Measurements from ENCODE around the gene IL1RAPL1.
"Not testable (repeated sequence)": the region's sequence is repeated elsewhere in the genome, so short reads cannot be mapped to it uniquely, and the experiment has no call there.

The IL1RAPL1 gene

DNA sequence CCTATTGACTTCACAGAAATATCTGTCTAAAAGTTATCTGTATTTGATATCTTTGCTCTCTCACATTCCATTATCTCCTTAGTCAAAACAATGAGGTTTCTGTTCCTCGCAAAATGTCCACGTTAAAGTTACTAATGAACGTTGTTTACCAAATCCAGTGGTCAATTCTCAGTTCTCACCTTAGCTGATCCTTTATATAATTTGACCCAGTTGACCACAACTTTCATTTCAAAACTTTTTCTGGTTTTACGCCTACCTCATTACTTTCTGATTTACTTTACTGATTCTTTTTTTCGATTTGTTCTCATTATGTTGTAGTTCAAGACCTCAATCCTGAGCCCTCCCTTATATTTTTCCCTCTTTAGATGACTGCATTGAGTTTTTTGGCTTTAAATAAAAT, 186.6 kb downstream of the IL1RAPL1 start:
- no peak overlapping the region for H3K4me3 ChIP-seq (ENCODE audit: low read depth, low read length)

DNA sequence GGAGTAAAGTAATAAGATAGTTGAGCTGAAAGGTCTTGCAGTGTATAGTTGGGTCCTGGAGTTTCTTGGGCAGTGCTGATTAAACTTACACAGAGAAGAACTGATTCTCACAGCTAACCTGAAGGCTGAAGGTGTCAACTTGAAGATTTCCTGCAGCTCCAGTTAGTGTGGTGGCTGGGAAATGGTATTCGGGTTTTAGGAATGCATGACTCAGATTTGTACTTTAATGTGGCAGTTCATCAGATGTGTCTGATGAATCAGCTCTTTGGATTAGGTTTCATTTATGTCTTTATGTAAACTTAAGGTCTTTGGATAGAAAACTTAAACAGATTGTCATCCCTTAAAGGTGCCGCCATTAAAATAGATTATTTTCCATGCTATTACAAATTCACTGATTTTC, 200.0 kb downstream of the IL1RAPL1 start:
- H3K4me3 ChIP-seq (ENCODE audit: low read depth, low read length) = no peak overlapping the region
- DNase-seq (ENCODE audit: low read depth) = peak; percentile 62
- TF ChIP-seq, protein P1, sequence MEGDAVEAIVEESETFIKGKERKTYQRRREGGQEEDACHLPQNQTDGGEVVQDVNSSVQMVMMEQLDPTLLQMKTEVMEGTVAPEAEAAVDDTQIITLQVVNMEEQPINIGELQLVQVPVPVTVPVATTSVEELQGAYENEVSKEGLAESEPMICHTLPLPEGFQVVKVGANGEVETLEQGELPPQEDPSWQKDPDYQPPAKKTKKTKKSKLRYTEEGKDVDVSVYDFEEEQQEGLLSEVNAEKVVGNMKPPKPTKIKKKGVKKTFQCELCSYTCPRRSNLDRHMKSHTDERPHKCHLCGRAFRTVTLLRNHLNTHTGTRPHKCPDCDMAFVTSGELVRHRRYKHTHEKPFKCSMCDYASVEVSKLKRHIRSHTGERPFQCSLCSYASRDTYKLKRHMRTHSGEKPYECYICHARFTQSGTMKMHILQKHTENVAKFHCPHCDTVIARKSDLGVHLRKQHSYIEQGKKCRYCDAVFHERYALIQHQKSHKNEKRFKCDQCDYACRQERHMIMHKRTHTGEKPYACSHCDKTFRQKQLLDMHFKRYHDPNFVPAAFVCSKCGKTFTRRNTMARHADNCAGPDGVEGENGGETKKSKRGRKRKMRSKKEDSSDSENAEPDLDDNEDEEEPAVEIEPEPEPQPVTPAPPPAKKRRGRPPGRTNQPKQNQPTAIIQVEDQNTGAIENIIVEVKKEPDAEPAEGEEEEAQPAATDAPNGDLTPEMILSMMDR (IDR thresholded peaks at IDR 0.05; ENCODE audit: low read depth, low read length, missing control alignments) = no peak
- in situ Hi-C loops (cut with HindIII; ENCODE audit: low sequenced_read_pairs) = no loop called here

More for the DNA sequence above, 186.6 kb downstream of the IL1RAPL1 start:
- TF ChIP-seq, protein P1 (IDR thresholded peaks at IDR 0.05; ENCODE audit: low read depth, low read length, missing control alignments) = no peak
- in situ Hi-C loops (cut with HindIII; ENCODE audit: low sequenced_read_pairs) = no loop called here
- DNase-seq (ENCODE audit: low read depth) = no peak

DNA sequence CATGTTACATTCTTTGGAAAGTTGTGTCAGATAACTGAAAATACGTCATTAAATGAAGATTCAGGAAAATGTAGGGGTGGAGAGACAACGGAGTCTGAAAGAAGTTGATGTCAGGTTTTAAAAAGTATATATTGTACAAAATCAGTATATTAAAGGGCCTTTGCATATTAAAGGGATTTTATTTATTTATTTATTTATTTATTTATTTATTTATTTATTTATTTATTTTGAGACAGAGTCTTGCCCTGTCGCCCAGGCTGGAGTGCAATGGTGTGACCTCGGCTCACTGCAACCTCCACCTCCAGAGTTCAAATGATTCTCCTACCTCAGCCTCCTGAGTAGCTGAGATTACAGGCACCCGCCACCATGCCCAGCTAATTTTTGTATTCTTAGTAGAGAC, 213.4 kb downstream of the IL1RAPL1 start:
- DNase-seq (ENCODE audit: low read depth); H3K4me3 ChIP-seq (ENCODE audit: low read depth, low read length); in situ Hi-C loops (cut with HindIII; ENCODE audit: low sequenced_read_pairs): not testable (repeated sequence)

DNA sequence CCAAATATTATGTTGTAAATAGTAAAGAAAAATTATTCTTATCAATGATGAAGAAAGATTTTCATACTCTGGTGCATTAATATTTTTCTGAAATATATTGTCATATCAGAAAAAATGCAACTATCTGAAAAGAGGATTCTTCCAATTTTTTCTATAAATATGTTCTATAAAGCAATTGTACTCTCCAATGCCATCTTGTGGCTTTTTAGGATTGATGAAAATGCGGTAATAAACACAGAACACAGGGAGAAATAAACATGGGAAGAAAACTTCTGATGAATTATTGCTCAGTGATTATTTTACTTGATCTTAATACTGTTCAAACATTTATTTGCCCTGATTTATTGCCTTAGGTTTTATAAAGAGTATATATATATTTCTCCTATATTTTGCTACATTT, 215.4 kb downstream of the IL1RAPL1 start:
- no peak for DNase-seq (ENCODE audit: low read depth)
- in situ Hi-C loops (cut with HindIII; ENCODE audit: low sequenced_read_pairs) = no loop called here
- H3K4me3 ChIP-seq (ENCODE audit: low read depth, low read length) = no peak overlapping the region
- TF ChIP-seq, protein P1 (IDR thresholded peaks at IDR 0.05; ENCODE audit: low read depth, low read length, missing control alignments) = no peak

DNA sequence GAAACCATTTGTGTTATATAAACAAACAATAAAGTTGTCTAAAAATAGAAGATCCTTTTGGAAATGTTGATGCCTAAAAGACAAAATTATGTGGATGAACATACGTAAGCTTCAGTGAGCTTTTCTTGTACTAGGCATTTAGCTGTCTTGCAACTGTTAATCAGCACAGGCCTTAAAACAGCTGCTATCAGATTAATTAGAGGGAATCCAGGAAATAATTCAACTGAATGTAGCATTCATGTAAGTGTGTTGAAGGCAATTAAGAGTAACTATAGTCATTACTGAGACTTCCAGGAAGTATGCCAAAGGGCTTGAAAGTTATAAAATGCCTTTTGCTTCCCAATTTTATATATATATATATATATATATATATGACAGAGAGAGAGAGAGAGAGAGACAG, 248.7 kb downstream of the IL1RAPL1 start:
- no peak for DNase-seq (ENCODE audit: low read depth)
- H3K4me3 ChIP-seq (ENCODE audit: low read depth, low read length) = no peak overlapping the region
- TF ChIP-seq, protein P1 (IDR thresholded peaks at IDR 0.05; ENCODE audit: low read depth, low read length, missing control alignments) = no peak
- in situ Hi-C loops (cut with HindIII; ENCODE audit: low sequenced_read_pairs) = no loop called here

DNA sequence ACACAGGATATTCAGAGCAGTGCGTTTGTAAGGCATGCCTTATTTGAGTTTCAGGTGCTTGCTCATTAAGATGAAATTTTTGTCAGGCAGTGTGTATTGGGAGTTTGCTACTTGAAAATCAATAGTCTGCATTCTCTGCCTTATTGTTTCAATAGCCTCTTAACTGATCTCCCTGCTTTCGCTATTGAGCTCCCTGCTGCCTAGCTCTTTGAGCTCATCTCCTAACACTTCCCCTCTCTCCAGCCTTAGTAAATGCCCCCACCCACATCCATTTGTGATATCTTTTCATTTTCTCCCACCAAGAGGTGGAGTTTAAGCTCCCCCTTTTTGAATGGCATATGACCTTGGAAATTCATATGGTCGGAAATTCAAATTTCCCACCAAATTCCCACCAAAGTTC, 256.6 kb downstream of the IL1RAPL1 start:
- TF ChIP-seq, protein P1 (IDR thresholded peaks at IDR 0.05; ENCODE audit: low read depth, low read length, missing control alignments) = no peak
- no peak for DNase-seq (ENCODE audit: low read depth)
- in situ Hi-C loops (cut with HindIII; ENCODE audit: low sequenced_read_pairs) = no loop called here
- no peak overlapping the region for H3K4me3 ChIP-seq (ENCODE audit: low read depth, low read length)

DNA sequence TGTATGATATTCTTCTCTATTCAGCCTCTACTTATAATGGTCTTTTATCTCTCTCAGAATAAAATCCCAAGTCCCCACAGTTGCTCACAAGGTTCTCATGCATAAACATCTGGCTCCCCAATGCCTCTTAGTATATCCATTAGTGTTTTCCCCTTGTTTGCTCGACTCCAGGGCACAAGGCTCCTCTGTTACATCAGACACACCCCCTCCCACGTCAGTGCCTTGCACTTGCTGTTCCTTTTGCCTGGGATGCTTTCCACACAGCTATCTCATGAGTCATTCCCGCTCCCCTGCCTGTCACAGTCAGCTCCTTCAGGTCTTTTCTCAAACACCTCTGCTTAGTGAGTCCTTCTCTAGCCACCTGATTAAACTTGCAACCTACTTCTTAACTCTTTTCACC, 260.2 kb downstream of the IL1RAPL1 start:
- no peak for DNase-seq (ENCODE audit: low read depth)
- in situ Hi-C loops (cut with HindIII; ENCODE audit: low sequenced_read_pairs) = no loop called here
- TF ChIP-seq, protein P1 (IDR thresholded peaks at IDR 0.05; ENCODE audit: low read depth, low read length, missing control alignments) = no peak
- no peak overlapping the region for H3K4me3 ChIP-seq (ENCODE audit: low read depth, low read length)
